Vagina (tissue), 2 donors: ENCODE data around the gene NGRN.

Experiments used
- POLR2A ChIP-seq, 2 donors: fragments of 450-650 bp; IDR thresholded peaks; one replicate each; pipeline ENCODE4 v1.6.1; 2017; ENCODE audit warnings: antibody characterized with exemption in 2 of 2, mild to moderate bottlenecking in 2 of 2, moderate library complexity in 2 of 2
- TF ChIP-seq, protein P1 (sequence below), 3 experiments: fragments of 450-650 bp in 2 of 3; fragments of 200-600 bp in 1 of 3; sonication (generic) in 1 of 3; IDR thresholded peaks; one replicate each; pipeline ENCODE4 v1.5.1; 2017 to 2019; ENCODE audit warnings: antibody characterized with exemption in 3 of 3, mild to moderate bottlenecking in 2 of 3, moderate library complexity in 2 of 3

DNA sequence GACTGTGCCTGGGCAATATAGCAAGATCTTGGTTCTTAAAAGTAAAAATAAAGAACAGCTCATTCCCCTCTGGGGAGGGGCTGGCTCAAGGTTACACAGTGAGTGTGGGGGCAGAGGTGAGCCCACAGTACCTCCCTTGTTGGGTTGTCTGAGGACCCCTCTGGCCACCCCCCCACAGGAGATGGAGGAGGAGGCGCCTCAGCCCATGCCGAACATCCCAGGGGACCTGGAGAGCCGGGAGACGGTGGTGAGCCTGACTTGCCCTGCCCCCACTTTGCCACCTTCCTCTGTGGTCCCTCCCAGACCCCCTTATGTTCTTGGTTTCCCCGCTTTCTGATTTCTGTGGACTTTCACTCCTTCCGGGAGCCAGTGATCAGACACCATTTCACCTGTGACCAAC is 28.7 kb downstream of the NGRN start:
- TF ChIP-seq, protein P1, sequence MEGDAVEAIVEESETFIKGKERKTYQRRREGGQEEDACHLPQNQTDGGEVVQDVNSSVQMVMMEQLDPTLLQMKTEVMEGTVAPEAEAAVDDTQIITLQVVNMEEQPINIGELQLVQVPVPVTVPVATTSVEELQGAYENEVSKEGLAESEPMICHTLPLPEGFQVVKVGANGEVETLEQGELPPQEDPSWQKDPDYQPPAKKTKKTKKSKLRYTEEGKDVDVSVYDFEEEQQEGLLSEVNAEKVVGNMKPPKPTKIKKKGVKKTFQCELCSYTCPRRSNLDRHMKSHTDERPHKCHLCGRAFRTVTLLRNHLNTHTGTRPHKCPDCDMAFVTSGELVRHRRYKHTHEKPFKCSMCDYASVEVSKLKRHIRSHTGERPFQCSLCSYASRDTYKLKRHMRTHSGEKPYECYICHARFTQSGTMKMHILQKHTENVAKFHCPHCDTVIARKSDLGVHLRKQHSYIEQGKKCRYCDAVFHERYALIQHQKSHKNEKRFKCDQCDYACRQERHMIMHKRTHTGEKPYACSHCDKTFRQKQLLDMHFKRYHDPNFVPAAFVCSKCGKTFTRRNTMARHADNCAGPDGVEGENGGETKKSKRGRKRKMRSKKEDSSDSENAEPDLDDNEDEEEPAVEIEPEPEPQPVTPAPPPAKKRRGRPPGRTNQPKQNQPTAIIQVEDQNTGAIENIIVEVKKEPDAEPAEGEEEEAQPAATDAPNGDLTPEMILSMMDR (IDR thresholded peaks at IDR 0.05) = no peak
- no peak for TF ChIP-seq POLR2A (IDR thresholded peaks at IDR 0.05)
